Heart right ventricle (tissue), 16 donors: ENCODE data around the gene JPT1. TPM values are rescaled to one million over a fixed set of nuclear protein-coding genes. Genes with fewer than 3 reads are reported as not detected.

Source experiments
- ATAC-seq, 8 donors: fragments of 200-7000 bp; cut with Tn5 transposase; one replicate each; pipeline ENCODE4 v1.9.1; 2020; ENCODE audit warnings: mild to moderate bottlenecking in 8 of 8, moderate library complexity in 8 of 8, moderate number of reproducible peaks in 1 of 8
- DNase-seq, 2 donors: peaks; one replicate each; pipeline ENCODE4 v3.0.0-alpha.2; 2020
- H3K27ac ChIP-seq, 10 donors: fragments of 200-600 bp; sonication (generic) in 2 of 10; one replicate each; pipeline versions ENCODE4 v1.5.0 to v1.8.0; 2020 to 2022; ENCODE audit warnings: mild to moderate bottlenecking in 3 of 10
- H3K27me3 ChIP-seq, 7 donors: fragments of 200-600 bp; one replicate each; pipeline ENCODE4 v1.8.0; 2021 to 2022; ENCODE audit warnings: mild to moderate bottlenecking in 2 of 7
- H3K36me3 ChIP-seq, 9 donors: fragments of 200-600 bp; sonication (generic) in 1 of 9; one replicate each; pipeline versions ENCODE4 v1.5.0 to v1.8.0; 2020 to 2022; ENCODE audit warnings: mild to moderate bottlenecking in 2 of 9
- H3K4me1 ChIP-seq, 9 donors: fragments of 200-600 bp; sonication (generic) in 1 of 9; one replicate each; pipeline versions ENCODE4 v1.5.0 to v1.8.0; 2020 to 2022; ENCODE audit warnings: mild to moderate bottlenecking in 4 of 9
- H3K4me3 ChIP-seq, 10 donors: fragments of 200-600 bp; sonication (generic) in 2 of 10; one replicate each; pipeline versions ENCODE4 v1.5.0 to v1.8.0; 2020 to 2022; ENCODE audit warnings: mild to moderate bottlenecking in 7 of 10, moderate library complexity in 2 of 10
- H3K9me3 ChIP-seq, 11 donors: fragments of 200-600 bp in 10 of 11; sonication (generic) in 2 of 11; one replicate each; pipeline versions ENCODE4 v1.5.0 to v1.8.0; 2013 to 2022; ENCODE audit warnings: mild to moderate bottlenecking in 2 of 11, control low read depth in 1 of 11, moderate library complexity in 1 of 11
- WGBS, 2 donors: extraction: QIAGEN DNeasy Blood & Tissue Kit; methylation state at CpG; one replicate each; pipeline ENCODE4 v1.1.7; 2013; ENCODE audit warnings: inconsistent platforms in 1 of 2; 5-methylcytosine and 5-hydroxymethylcytosine counted together
- intact Hi-C, 10 donors: fragments of 100-400 bp; cut with DNase I; formaldehyde crosslinking; loops; one replicate each; pipeline versions ENCODE4 v1.11.1 to v1.14.2; 2022
- long read RNA-seq, 3 donors: library from polyadenylated mRNA; unstranded; transcript quantifications; one replicate each; pipeline ENCODE4 v2.0.0, GENCODE V29; 2020 to 2021
- polyA plus RNA-seq, 2 donors: library from polyadenylated mRNA; stranded (reverse); fragments of 200-250 nt; gene quantifications; one replicate each; pipeline ENCODE4 v1.2.3, GENCODE V29; 2013
- total RNA-seq, 10 donors: library from RNA; stranded (reverse); fragmentation: NEBNext Ultra II Directional in 3 of 10; extraction: Animal tissue kit (Norgen Biotek cat#: 25700) in 3 of 10; gene quantifications; one replicate each; pipeline versions ENCODE4 v1.2.1 to v1.2.4, GENCODE V29; 2021 to 2023
- TF ChIP-seq, protein P1 (sequence below), 9 donors: fragments of 200-600 bp; sonication (generic) in 2 of 9; IDR thresholded peaks; one replicate each; pipeline versions ENCODE4 v1.5.0 to v1.8.0; 2021 to 2022; ENCODE audit warnings: antibody characterized with exemption in 9 of 9, mild to moderate bottlenecking in 5 of 9, moderate library complexity in 1 of 9
- donor health status: Arrhythmogenic right ventricular cardiomyopathy.
- donor health status: ischemic (EF 13 %, LVEDD 7.1; RV severe dilation, severe dysfunction).
- donor health status: healthy with polysubstance abuse.
- donor health status: DM: no; HTN: yes; CAD: no.
- donor health status: DM: no; HTN: no; CAD: no.
- donor health status: ischemic (EF 25% LVEDD 6.9; RV normal size, moderate dysfunction).
- donor health status: ischemic (EF 25% LVEDD 5.7; RV mildly dilated, moderate dysfunction).
- donor health status: healthy.
- donor health status: DM: yes; HTN: yes; CAD: no.
- donor health status: Ischemic cardiomyopathy.
- donor health status: ischemic (EF 35%, LVEDD 5.7; RV mildly dilated, moderate dysfunction).
- donor health status: nonischemic (EF 11% LVEDD 7.7; RV severe dilation, severe dysfunction).
- donor health status: DM: yes; HTN: yes; CAD: no.
- donor health status: PGD.
- donor health status: ischemic (EF 29% LVEDD 5.4; RV normal size, mild dysfunction).
- donor health status: nonischemic (EF 23%, LVEDD 6.1; RV moderate dilation, normal function).

JPT1 gene, protein sequence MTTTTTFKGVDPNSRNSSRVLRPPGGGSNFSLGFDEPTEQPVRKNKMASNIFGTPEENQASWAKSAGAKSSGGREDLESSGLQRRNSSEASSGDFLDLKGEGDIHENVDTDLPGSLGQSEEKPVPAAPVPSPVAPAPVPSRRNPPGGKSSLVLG
- total RNA-seq, result 10 to 100 TPM in 8 of 10 donors, 1 to 10 TPM in 2; 6.7 to 30.0 (median 12.6) TPM
- 10 to 100 TPM; 32.6 to 61.6 TPM for polyA plus RNA-seq
- long read RNA-seq, donor 1, partial matches to known transcripts, result 0 of 4 reads
- long read RNA-seq, donor 1, other reads (novel, unspliced or antisense), result 4 of 4 reads
- long read RNA-seq, donor 2, partial matches to known transcripts, result 0 of 3 reads
- long read RNA-seq, donor 2, other reads (novel, unspliced or antisense), result 3 of 3 reads
- long read RNA-seq, donor 3, result 0 reads

GRCh38 chr17:75154195-75155106 lies at the start of gene JPT1:
JPT1 (minus strand) TSS chr17:75154512; CDS start chr17:75154397, 115 bp downstream.
- 2 to 3% methylated on average over 48 to 67 of the region's 67 CpGs for WGBS, 2 donors

GRCh38 chr17:75199886-75200618 lies 45.7 kb upstream of the JPT1 start:
- no peak for ATAC-seq

More at GRCh38 chr17:75154195-75155106, at the start of gene JPT1:
- peaks cover 0 to 26% (median 13%) of the 10 kb centered on the region in 9 donors for H3K4me1 ChIP-seq
- H3K4me3 ChIP-seq, result peak within 1 kb of the TSS; percentile 43 to 93 (median 80)
- H3K9me3 ChIP-seq, result no peaks in the 10 kb centered on the region
- peak within 1 kb of the TSS in 9 of 10 donors; percentile 52 to 94 (median 84) for H3K27ac ChIP-seq
- H3K36me3 ChIP-seq, result peaks cover 0 to 5% (median 0%) of the 10 kb centered on the region in 9 donors
- peak; percentile 100 for ATAC-seq
- H3K27me3 ChIP-seq, result no peaks in the 10 kb centered on the region
- peak; percentile 96 to 99 for DNase-seq
- intact Hi-C loops, result loop anchor here in 2 of 10 donors (2.0 to 5.0 kb wide), 2 partner anchors 28 to 42 kb away; partner anchors contain the start of gene SUMO2 (in 1 of the 2)
- TF ChIP-seq, protein P1, sequence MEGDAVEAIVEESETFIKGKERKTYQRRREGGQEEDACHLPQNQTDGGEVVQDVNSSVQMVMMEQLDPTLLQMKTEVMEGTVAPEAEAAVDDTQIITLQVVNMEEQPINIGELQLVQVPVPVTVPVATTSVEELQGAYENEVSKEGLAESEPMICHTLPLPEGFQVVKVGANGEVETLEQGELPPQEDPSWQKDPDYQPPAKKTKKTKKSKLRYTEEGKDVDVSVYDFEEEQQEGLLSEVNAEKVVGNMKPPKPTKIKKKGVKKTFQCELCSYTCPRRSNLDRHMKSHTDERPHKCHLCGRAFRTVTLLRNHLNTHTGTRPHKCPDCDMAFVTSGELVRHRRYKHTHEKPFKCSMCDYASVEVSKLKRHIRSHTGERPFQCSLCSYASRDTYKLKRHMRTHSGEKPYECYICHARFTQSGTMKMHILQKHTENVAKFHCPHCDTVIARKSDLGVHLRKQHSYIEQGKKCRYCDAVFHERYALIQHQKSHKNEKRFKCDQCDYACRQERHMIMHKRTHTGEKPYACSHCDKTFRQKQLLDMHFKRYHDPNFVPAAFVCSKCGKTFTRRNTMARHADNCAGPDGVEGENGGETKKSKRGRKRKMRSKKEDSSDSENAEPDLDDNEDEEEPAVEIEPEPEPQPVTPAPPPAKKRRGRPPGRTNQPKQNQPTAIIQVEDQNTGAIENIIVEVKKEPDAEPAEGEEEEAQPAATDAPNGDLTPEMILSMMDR (IDR thresholded peaks at IDR 0.05), result no peak

DNA sequence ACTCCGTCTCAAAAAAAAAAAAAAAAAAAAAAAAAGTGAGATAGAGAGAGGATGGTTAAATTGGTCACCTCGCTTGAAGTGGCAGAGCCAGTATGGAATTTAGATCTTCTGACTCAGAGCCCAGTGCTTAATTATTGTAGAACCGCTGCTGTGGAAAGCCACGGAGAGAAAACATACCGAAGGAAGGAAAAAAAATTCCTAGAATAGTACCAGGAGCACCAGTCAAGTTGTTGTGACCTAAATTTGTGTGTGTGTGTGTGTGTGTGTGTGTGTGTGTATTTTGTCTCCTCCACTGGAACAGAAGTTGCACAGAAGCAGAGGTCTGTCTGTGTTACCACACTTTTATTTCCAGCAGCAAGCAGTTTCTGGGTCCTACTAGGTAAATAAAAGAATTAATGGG lies 40.6 kb upstream of the JPT1 start:
- DNase-seq (no peak), ATAC-seq (no peak)
- Histone ChIP-seq H3K4me3 (no peak overlapping the region), H3K4me1 (no peaks in the 10 kb centered on the region), H3K9me3 (no peaks in the 10 kb centered on the region), H3K36me3 (no peaks in the 10 kb centered on the region), H3K27me3 (no peaks in the 10 kb centered on the region), H3K27ac (no peak overlapping the region)
- WGBS, 2 donors, result 84 to 87% methylated on average over 4 of the region's 5 CpGs
- intact Hi-C loops, result no loop called here
- TF ChIP-seq, protein P1 (IDR thresholded peaks at IDR 0.05), result no peak

More at GRCh38 chr17:75199886-75200618, 45.7 kb upstream of the JPT1 start:
- Histone ChIP-seq H3K4me3 (no peak overlapping the region), H3K9me3 (no peaks in the 10 kb centered on the region), H3K27me3 (no peaks in the 10 kb centered on the region), H3K36me3 (no peaks in the 10 kb centered on the region), H3K27ac (no peak overlapping the region), H3K4me1 (peaks cover 0 to 11% (median 6%) of the 10 kb centered on the region in 9 donors)
- 87 to 93% methylated on average over 6 of the region's 6 CpGs for WGBS, 2 donors
- DNase-seq, result no peak
- intact Hi-C loops, result loop anchor here in 8 of 10 donors (2.0 to 10.0 kb wide), 9 partner anchors 85 to 239 kb away; partner anchors contain the start of genes ATP5PD (in 1 of the 8) and KCTD2 (in 1 of the 8)
- TF ChIP-seq, protein P1 (IDR thresholded peaks at IDR 0.05), result no peak
